KMS-11 (cell line): ENCODE results near the gene NRXN3.

Source experiments
- H2AFZ ChIP-seq: fragments of 200-600 bp; sonication (generic); 2 replicates; pipeline ENCODE4 v1.6.1; 2016; ENCODE audit warnings: antibody characterized with exemption, mixed run types, low read depth
- H3K27ac ChIP-seq: fragments of 200-600 bp; sonication (generic); 2 replicates; pipeline ENCODE4 v1.6.1; 2016; ENCODE audit warnings: mild to moderate bottlenecking, mixed run types
- H3K27me3 ChIP-seq: fragments of 200-600 bp; sonication (generic); 2 replicates; pipeline ENCODE4 v1.6.1; 2017; ENCODE audit warnings: mild to moderate bottlenecking, low read depth, mixed run types, moderate library complexity; ENCODE audit not compliant: insufficient read depth
- H3K36me3 ChIP-seq: fragments of 200-600 bp; sonication (generic); 2 replicates; pipeline ENCODE4 v1.6.1; 2017; ENCODE audit warnings: mild to moderate bottlenecking, mixed run types; ENCODE audit not compliant: insufficient read depth
- H3K4me1 ChIP-seq: fragments of 200-600 bp; sonication (generic); 2 replicates; pipeline ENCODE4 v1.6.1; 2016; ENCODE audit warnings: mild to moderate bottlenecking, low read depth, mixed run types; ENCODE audit not compliant: poor library complexity, severe bottlenecking
- H3K4me2 ChIP-seq: fragments of 200-600 bp; sonication (generic); 2 replicates; pipeline ENCODE4 v1.7.0; 2016; ENCODE audit warnings: mild to moderate bottlenecking, mixed run types
- H3K4me3 ChIP-seq: fragments of 200-600 bp; sonication (generic); IDR thresholded peaks from 2 replicates; pipeline ENCODE4 v1.6.1; 2017; ENCODE audit warnings: low read depth, low read length, mixed read lengths; ENCODE audit not compliant: insufficient read depth
- H3K79me2 ChIP-seq: fragments of 200-600 bp; sonication (generic); 2 replicates; pipeline ENCODE4 v1.6.1; 2016; ENCODE audit warnings: low read depth, mixed run types; ENCODE audit not compliant: insufficient read depth
- H3K9ac ChIP-seq: fragments of 200-600 bp; sonication (generic); 2 replicates; pipeline ENCODE4 v1.6.1; 2016; ENCODE audit warnings: mild to moderate bottlenecking, mixed run types
- H4K20me1 ChIP-seq: fragments of 200-600 bp; sonication (generic); 2 replicates; pipeline ENCODE4 v1.6.1; 2016; ENCODE audit warnings: mild to moderate bottlenecking, mixed run types; ENCODE audit not compliant: insufficient read depth
- CTCF ChIP-seq: fragments of 200-600 bp; sonication (generic); conservative IDR thresholded peaks from 2 replicates; pipeline ENCODE4 v1.6.1; 2017; ENCODE audit warnings: low read depth, mild to moderate bottlenecking, antibody characterized with exemption, low read length, moderate library complexity, mixed read lengths

The NRXN3 gene

GRCh38 chr14:79333198-79333546, 1163.0 kb downstream of the NRXN3 start:
- H3K4me1 ChIP-seq: no peaks in the 10 kb centered on the region
- H3K9ac ChIP-seq: no peak overlapping the region
- H3K4me3 ChIP-seq: no peak overlapping the region
- H3K79me2 ChIP-seq: no peaks in the 10 kb centered on the region
- no peaks in the 10 kb centered on the region for H3K36me3 ChIP-seq
- H3K27ac ChIP-seq: no peak overlapping the region
- TF ChIP-seq CTCF: no peak
- no peaks in the 10 kb centered on the region for H3K27me3 ChIP-seq
- H3K4me2 ChIP-seq: no peak overlapping the region
- no peaks in the 10 kb centered on the region for H4K20me1 ChIP-seq
- no peak overlapping the region for H2AFZ ChIP-seq

DNA sequence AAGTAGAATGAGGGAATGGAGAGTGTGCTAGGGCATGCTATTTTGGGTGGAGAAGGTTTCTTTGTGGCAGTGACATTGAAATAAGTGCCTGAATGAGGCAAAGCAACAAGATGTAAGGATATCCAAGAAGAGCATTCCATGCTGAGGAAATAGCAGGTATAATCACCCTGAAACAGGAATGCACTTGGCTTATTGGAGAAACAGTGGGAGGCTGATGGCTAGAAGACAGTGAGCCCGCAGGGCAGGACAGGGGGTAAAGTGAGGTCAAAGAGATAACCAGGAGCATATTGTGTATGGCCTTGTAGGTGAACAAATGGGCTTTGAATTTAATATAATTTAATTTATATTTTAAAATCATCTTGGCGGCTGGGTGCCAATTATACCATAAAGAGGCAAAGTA, 1164.1 kb downstream of the NRXN3 start:
- Histone ChIP-seq H3K4me2 (no peak overlapping the region), H3K4me3 (no peak overlapping the region)

GRCh38 chr14:79337761-79338160, 1167.6 kb downstream of the NRXN3 start:
- no peak overlapping the region for H3K27ac ChIP-seq
- H3K27me3 ChIP-seq: no peaks in the 10 kb centered on the region
- no peak overlapping the region for H3K4me3 ChIP-seq
- no peak overlapping the region for H3K9ac ChIP-seq
- no peak overlapping the region for H2AFZ ChIP-seq
- no peaks in the 10 kb centered on the region for H4K20me1 ChIP-seq
- TF ChIP-seq CTCF: no peak
- H3K79me2 ChIP-seq: no peaks in the 10 kb centered on the region
- no peaks in the 10 kb centered on the region for H3K36me3 ChIP-seq
- no peak overlapping the region for H3K4me2 ChIP-seq
- H3K4me1 ChIP-seq: no peaks in the 10 kb centered on the region

More for the DNA sequence above, 1164.1 kb downstream of the NRXN3 start:
- H3K27me3 ChIP-seq: no peaks in the 10 kb centered on the region
- no peaks in the 10 kb centered on the region for H3K36me3 ChIP-seq
- H3K79me2 ChIP-seq: no peaks in the 10 kb centered on the region
- H4K20me1 ChIP-seq: no peaks in the 10 kb centered on the region
- no peak overlapping the region for H3K27ac ChIP-seq
- no peaks in the 10 kb centered on the region for H3K4me1 ChIP-seq
- no peak overlapping the region for H3K9ac ChIP-seq
- no peak overlapping the region for H2AFZ ChIP-seq
- no peak for TF ChIP-seq CTCF

GRCh38 chr14:79342942-79343341, 1172.8 kb downstream of the NRXN3 start:
- H3K4me1 ChIP-seq: no peaks in the 10 kb centered on the region
- no peak for TF ChIP-seq CTCF
- H3K36me3 ChIP-seq: no peaks in the 10 kb centered on the region
- no peak overlapping the region for H3K4me3 ChIP-seq
- H3K27me3 ChIP-seq: no peaks in the 10 kb centered on the region
- no peak overlapping the region for H3K27ac ChIP-seq
- H3K4me2 ChIP-seq: no peak overlapping the region
- no peak overlapping the region for H3K9ac ChIP-seq
- H3K79me2 ChIP-seq: no peaks in the 10 kb centered on the region
- H4K20me1 ChIP-seq: no peaks in the 10 kb centered on the region
- H2AFZ ChIP-seq: no peak overlapping the region

DNA sequence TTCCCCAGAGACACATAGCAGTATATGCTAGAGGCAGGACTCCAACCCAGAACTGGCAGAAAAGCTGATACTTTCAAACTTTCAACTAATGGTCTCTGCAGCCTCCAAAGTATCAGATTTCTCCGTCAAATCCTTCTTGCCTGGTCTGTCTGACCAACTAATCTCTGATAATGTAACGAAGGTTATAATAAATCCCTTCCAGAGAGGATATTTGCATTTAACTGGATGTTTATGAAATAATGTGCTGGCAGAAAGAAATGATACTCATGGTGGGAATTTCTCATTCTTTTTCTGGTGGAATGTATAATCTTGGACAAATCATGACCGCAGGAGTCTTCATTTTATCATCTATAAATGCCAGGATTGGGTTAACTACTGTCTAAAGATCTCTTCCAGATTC, 1180.8 kb downstream of the NRXN3 start:
- H3K27ac ChIP-seq: no peak overlapping the region
- H3K4me3 ChIP-seq: no peak overlapping the region
- no peak overlapping the region for H3K9ac ChIP-seq
- H3K27me3 ChIP-seq: no peaks in the 10 kb centered on the region
- no peak for TF ChIP-seq CTCF
- H3K4me2 ChIP-seq: no peak overlapping the region
- H4K20me1 ChIP-seq: no peaks in the 10 kb centered on the region
- no peaks in the 10 kb centered on the region for H3K36me3 ChIP-seq
- no peaks in the 10 kb centered on the region for H3K4me1 ChIP-seq
- no peak overlapping the region for H2AFZ ChIP-seq
- no peaks in the 10 kb centered on the region for H3K79me2 ChIP-seq
